GM18505 (cell line): ENCODE measurements around the gene AMMECR1.
A peak's percentile ranks its signal among the peaks of the same experiment; 100 is the strongest.

Source experiments
- ATAC-seq: cut with Tn5 transposase; IDR thresholded peaks from one replicate; pipeline ENCODE4 v1.9.1; 2021; ENCODE audit not compliant: unreplicated experiment
- POLR2A ChIP-seq: IDR thresholded peaks from 4 replicates; pipeline ENCODE4 v1.6.1; 2011; ENCODE audit warnings: borderline replicate concordance; ENCODE audit not compliant: insufficient read depth, insufficient read length; ENCODE audit errors: extremely low read depth

The AMMECR1 gene

GRCh38 chrX:110304371-110304770 is 13.5 kb downstream of the AMMECR1 start:
- TF ChIP-seq POLR2A = no peak
- ATAC-seq = no peak

- no peak for TF ChIP-seq POLR2A
- no peak for ATAC-seq
Measured at GRCh38 chrX:110302975-110303374, 14.9 kb downstream of the AMMECR1 start.

DNA sequence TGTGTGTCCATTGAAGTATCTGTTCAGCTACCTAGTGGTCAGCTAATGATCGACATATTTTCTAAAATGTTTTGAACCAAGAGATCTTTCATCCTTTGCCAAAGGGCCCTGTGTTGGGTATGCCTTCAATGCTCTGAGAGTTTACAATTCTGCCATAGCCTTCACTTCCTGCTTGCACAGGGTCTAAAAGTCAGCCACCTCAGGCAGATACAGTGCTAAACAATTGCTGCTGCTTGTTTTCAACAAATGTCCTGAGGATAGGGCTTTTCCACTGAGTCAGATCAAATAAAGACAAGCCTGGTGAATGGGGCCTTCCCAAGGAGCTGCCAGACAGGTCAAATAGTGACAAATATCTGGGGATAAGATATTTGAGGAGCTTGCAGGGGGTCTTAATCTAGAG is 16.7 kb downstream of the AMMECR1 start:
- ATAC-seq = no peak
- no peak for TF ChIP-seq POLR2A

DNA sequence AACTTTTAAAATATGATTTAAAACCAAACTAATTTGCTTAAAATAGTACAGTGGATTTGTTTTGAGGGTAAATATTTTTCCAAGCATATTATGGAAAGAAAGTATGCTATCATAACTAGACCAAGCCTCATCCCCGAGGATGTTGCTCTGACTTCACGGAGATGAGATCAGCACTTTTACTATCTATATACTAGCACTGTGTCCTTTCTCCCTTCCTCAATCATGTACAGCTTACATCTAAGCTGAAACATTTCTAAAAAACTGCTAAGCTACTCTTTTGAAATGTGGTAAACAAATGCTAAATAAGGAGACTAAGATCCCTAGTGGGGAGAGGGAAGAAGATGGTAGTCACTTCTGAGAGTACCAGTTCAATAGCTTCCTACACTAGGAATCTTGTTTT is 23.8 kb downstream of the AMMECR1 start:
- TF ChIP-seq POLR2A = no peak
- ATAC-seq = no peak

DNA sequence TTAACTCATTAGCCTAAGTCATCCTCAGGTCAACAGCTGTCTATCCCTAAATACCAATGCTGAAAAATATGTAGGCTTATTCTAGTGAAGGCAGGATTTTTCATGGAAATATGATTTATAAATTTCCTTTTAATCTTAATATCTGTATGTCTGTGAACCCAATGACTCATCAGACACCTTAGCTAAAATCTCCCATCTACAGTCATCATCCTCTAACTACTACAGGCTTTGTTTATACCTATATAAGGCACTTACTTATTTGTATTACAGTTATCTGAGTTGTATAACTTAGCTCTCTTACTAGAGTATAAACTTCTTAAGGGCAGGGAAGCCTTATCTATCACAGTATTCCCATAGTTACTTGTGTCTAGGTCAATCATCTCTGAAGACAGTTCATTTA is 24.2 kb downstream of the AMMECR1 start:
- no peak for TF ChIP-seq POLR2A

DNA sequence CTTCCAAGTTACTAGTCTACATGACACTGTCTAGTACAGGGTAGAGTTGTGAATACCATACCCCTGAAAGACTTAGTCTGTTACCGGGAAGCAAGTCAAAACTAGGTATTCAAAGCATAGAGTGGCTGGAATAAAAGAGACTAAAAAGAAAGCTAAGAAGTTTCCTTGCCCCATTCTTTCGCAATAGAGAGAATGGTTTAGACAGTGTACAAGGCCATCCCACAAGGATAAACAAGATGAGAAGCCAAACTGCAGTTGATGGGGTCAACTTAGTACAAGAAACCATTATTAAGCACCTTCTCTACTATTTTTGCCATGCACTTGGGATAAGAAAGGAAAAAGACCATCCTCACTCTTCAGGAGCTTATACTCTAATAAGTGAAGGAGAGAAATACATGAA is 30.3 kb downstream of the AMMECR1 start:
- ATAC-seq = no peak
- no peak for TF ChIP-seq POLR2A

More for the DNA sequence above, 24.2 kb downstream of the AMMECR1 start:
- ATAC-seq = no peak

DNA sequence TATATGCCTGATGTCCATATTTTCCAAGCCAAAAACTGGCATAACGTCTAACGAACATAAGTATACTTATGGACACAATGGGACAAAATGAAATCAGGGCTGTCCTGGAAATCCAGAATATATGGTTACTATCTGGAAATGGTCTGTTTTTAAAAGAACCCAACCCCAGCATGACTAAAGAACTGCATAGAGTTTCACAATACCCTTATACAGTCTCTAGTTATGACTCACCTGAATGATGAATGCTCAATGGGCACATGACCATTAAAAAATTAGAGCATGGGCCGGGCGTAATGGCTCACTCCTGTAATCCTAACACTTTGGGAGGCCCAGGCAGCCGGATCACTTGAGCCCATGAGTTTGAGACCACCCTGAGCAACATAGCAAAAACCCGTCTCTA is 31.8 kb downstream of the AMMECR1 start:
- no peak for ATAC-seq

GRCh38 chrX:110284159-110284558 is 33.7 kb downstream of the AMMECR1 start:
- TF ChIP-seq POLR2A = no peak
- no peak for ATAC-seq

More for the DNA sequence above, 31.8 kb downstream of the AMMECR1 start:
- TF ChIP-seq POLR2A = no peak

- no peak for ATAC-seq
- no peak for TF ChIP-seq POLR2A
Measured at GRCh38 chrX:110282922-110283321, 35.0 kb downstream of the AMMECR1 start.

GRCh38 chrX:110281377-110281776 is 36.5 kb downstream of the AMMECR1 start:
- TF ChIP-seq POLR2A = no peak
- ATAC-seq = no peak

- ATAC-seq = no peak
- no peak for TF ChIP-seq POLR2A
Measured at GRCh38 chrX:110280954-110281353, 36.9 kb downstream of the AMMECR1 start.

- TF ChIP-seq POLR2A = no peak
- no peak for ATAC-seq
Measured at GRCh38 chrX:110277609-110278008, 40.3 kb downstream of the AMMECR1 start.

GRCh38 chrX:110276778-110277177 is 41.1 kb downstream of the AMMECR1 start:
- TF ChIP-seq POLR2A = no peak
- ATAC-seq = peak; percentile 85

GRCh38 chrX:110268886-110269285 is 49.0 kb downstream of the AMMECR1 start:
- no peak for ATAC-seq
- TF ChIP-seq POLR2A = no peak

GRCh38 chrX:110268395-110268794 is 49.5 kb downstream of the AMMECR1 start:
- ATAC-seq = no peak
- TF ChIP-seq POLR2A = no peak
